Progenitor cell of endocrine pancreas (in vitro differentiated cells): ENCODE data around the gene KCNJ5. TPM values are rescaled to one million over a fixed set of nuclear protein-coding genes. Genes with fewer than 3 reads are reported as not detected.

Experiments
- DNase-seq: peaks from one replicate; pipeline ENCODE4 v3.0.0; 2021; ENCODE audit warnings: low spot score; ENCODE audit not compliant: unreplicated experiment
- H3K27ac Mint-ChIP-seq: 2 replicates; pipeline ENCODE4 v1.8.0; 2021; ENCODE audit warnings: mild to moderate bottlenecking, moderate library complexity, mixed read lengths
- H3K27me3 Mint-ChIP-seq: 2 replicates; pipeline ENCODE4 v1.8.0; 2021; ENCODE audit warnings: mixed read lengths
- H3K36me3 Mint-ChIP-seq: 2 replicates; pipeline ENCODE4 v1.8.0; 2022; ENCODE audit warnings: mixed read lengths; ENCODE audit not compliant: insufficient read depth
- H3K4me1 Mint-ChIP-seq: 2 replicates; pipeline ENCODE4 v1.8.0; 2021; ENCODE audit warnings: low read depth, mixed read lengths
- H3K4me3 Mint-ChIP-seq: 2 replicates; pipeline ENCODE4 v1.8.0; 2021; ENCODE audit warnings: low read depth, mild to moderate bottlenecking, moderate library complexity, mixed read lengths
- H3K9me3 Mint-ChIP-seq: 2 replicates; pipeline ENCODE4 v1.8.0; 2021; ENCODE audit warnings: low read depth, mixed read lengths
- CTCF ChIP-seq: fragments of 200-600 bp; sonication (generic); IDR thresholded peaks from one replicate; pipeline ENCODE4 v1.5.0; 2021; ENCODE audit warnings: antibody characterized with exemption, mild to moderate bottlenecking; ENCODE audit not compliant: unreplicated experiment
- total RNA-seq: library from RNA; stranded (reverse); gene quantifications from 2 replicates; pipeline ENCODE4 v1.2.1, GENCODE V29; 2021

Gene KCNJ5
- total RNA-seq, 1 donor from 2014 or later: 1.1 TPM

- no peak for DNase-seq
- Mint-ChIP-seq H3K4me1 (peaks cover 3% of the 10 kb centered on the region), H3K4me3 (no peak overlapping the region), H3K9me3 (no peaks in the 10 kb centered on the region), H3K36me3 (no peaks in the 10 kb centered on the region), H3K27me3 (peaks cover 19% of the 10 kb centered on the region), H3K27ac (no peak overlapping the region)
- TF ChIP-seq CTCF: no peak
Measured at GRCh38 chr11:128933481-128934178, 42.5 kb downstream of the KCNJ5 start.

GRCh38 chr11:128934351-128934750, 43.2 kb downstream of the KCNJ5 start:
- Mint-ChIP-seq H3K4me3 (no peak overlapping the region), H3K9me3 (no peaks in the 10 kb centered on the region), H3K36me3 (no peaks in the 10 kb centered on the region), H3K4me1 (peaks cover 3% of the 10 kb centered on the region), H3K27ac (no peak overlapping the region), H3K27me3 (peaks cover 21% of the 10 kb centered on the region)
- DNase-seq: no peak
- TF ChIP-seq CTCF: no peak

GRCh38 chr11:128934926-128935325, 43.8 kb downstream of the KCNJ5 start:
- Mint-ChIP-seq H3K4me3 (no peak overlapping the region), H3K9me3 (no peaks in the 10 kb centered on the region)
- no peak for TF ChIP-seq CTCF

GRCh38 chr11:128936606-128937251, 45.6 kb downstream of the KCNJ5 start:
- DNase-seq: no peak
- H3K36me3 Mint-ChIP-seq: no peaks in the 10 kb centered on the region
- H3K27ac Mint-ChIP-seq: no peak overlapping the region
- H3K9me3 Mint-ChIP-seq: no peaks in the 10 kb centered on the region
- H3K27me3 Mint-ChIP-seq: peaks cover 20% of the 10 kb centered on the region
- no peak for TF ChIP-seq CTCF
- no peak overlapping the region for H3K4me3 Mint-ChIP-seq
- peaks cover 3% of the 10 kb centered on the region for H3K4me1 Mint-ChIP-seq

More at GRCh38 chr11:128934926-128935325, 43.8 kb downstream of the KCNJ5 start:
- Mint-ChIP-seq H3K27ac (no peak overlapping the region), H3K36me3 (no peaks in the 10 kb centered on the region), H3K27me3 (peaks cover 18% of the 10 kb centered on the region), H3K4me1 (peaks cover 3% of the 10 kb centered on the region)
- DNase-seq: no peak

- H3K36me3 Mint-ChIP-seq: no peaks in the 10 kb centered on the region
- H3K4me1 Mint-ChIP-seq: peaks cover 3% of the 10 kb centered on the region
- H3K27ac Mint-ChIP-seq: no peak overlapping the region
- no peaks in the 10 kb centered on the region for H3K9me3 Mint-ChIP-seq
- no peak for DNase-seq
- no peak for TF ChIP-seq CTCF
- no peak overlapping the region for H3K4me3 Mint-ChIP-seq
- H3K27me3 Mint-ChIP-seq: peaks cover 19% of the 10 kb centered on the region
Measured at GRCh38 chr11:128937480-128937879, 46.3 kb downstream of the KCNJ5 start.
